ENCODE data around the gene RBBP5.

The RBBP5 gene

GRCh38 chr1:205068457-205069040, 53.2 kb downstream of the RBBP5 start:
- no peak for DNase-seq (ENCODE audit: low spot score)
- no peak for TF ChIP-seq CTCF (IDR thresholded peaks at IDR 0.05; ENCODE audit: extremely low read depth, insufficient read depth, missing control alignments)
- in situ Hi-C loops (cut with MboI; ENCODE audit: low pct_unique_long_range_greater_than_20kb, low sequenced_read_pairs, unreplicated experiment): loop anchor here (10.0 kb wide), 1 partner anchor 74 kb away; no protein-coding TSS in a partner anchor

- no peak for TF ChIP-seq CTCF (IDR thresholded peaks at IDR 0.05; ENCODE audit: extremely low read depth, insufficient read depth, missing control alignments)
- in situ Hi-C loops (cut with MboI; ENCODE audit: low pct_unique_long_range_greater_than_20kb, low sequenced_read_pairs, unreplicated experiment): loop anchor here (10.0 kb wide), 1 partner anchor 73 kb away; no protein-coding TSS in a partner anchor
- no peak for DNase-seq (ENCODE audit: low spot score)
These were observed 53.8 kb downstream of the RBBP5 start for GRCh38 chr1:205068001-205068400.

- TF ChIP-seq CTCF (IDR thresholded peaks at IDR 0.05; ENCODE audit: extremely low read depth, insufficient read depth, missing control alignments): no peak
- no peak for DNase-seq (ENCODE audit: low spot score)
- in situ Hi-C loops (cut with MboI; ENCODE audit: low pct_unique_long_range_greater_than_20kb, low sequenced_read_pairs, unreplicated experiment): loop anchor here (10.0 kb wide), 1 partner anchor 72 kb away; no protein-coding TSS in a partner anchor
These were observed 54.7 kb downstream of the RBBP5 start for GRCh38 chr1:205067031-205067430.

- no peak for TF ChIP-seq CTCF (IDR thresholded peaks at IDR 0.05; ENCODE audit: extremely low read depth, insufficient read depth, missing control alignments)
- in situ Hi-C loops (cut with MboI; ENCODE audit: low pct_unique_long_range_greater_than_20kb, low sequenced_read_pairs, unreplicated experiment): loop anchor here (10.0 kb wide), 1 partner anchor 71 kb away; no protein-coding TSS in a partner anchor
- no peak for DNase-seq (ENCODE audit: low spot score)
These were observed 55.5 kb downstream of the RBBP5 start for GRCh38 chr1:205066141-205066818.

- in situ Hi-C loops (cut with MboI; ENCODE audit: low pct_unique_long_range_greater_than_20kb, low sequenced_read_pairs, unreplicated experiment): loop anchor here (10.0 kb wide), 1 partner anchor 71 kb away; no protein-coding TSS in a partner anchor
- no peak for DNase-seq (ENCODE audit: low spot score)
- no peak for TF ChIP-seq CTCF (IDR thresholded peaks at IDR 0.05; ENCODE audit: extremely low read depth, insufficient read depth, missing control alignments)
These were observed 56.1 kb downstream of the RBBP5 start for GRCh38 chr1:205065666-205066065.

DNA sequence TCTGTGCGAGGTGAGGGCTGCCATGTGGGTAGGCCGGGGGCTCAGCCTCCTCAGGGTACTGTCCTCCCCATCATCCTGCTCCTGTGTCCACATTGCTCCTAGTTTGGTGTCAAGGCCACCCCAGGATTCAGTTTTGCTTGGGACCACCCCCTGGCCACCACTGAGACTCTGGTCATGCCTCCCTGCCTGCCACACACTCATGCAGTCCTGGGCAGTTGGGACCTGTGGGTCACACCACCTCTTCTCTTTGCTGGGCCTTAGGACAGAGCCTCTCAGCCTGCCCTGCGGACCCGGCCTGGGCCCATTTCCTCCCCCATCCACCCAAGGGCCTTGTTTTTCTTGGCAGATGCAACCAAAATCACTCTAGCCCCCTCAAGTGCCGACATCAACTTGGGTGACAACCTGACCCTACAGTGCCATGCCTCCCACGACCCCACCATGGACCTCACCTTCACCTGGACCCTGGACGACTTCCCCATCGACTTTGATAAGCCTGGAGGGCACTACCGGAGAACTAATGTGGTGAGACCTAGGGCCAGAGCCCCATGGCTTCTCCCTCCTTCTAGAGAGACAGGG, 56.9 kb downstream of the RBBP5 start:
- TF ChIP-seq CTCF (IDR thresholded peaks at IDR 0.05; ENCODE audit: extremely low read depth, insufficient read depth, missing control alignments): no peak
- in situ Hi-C loops (cut with MboI; ENCODE audit: low pct_unique_long_range_greater_than_20kb, low sequenced_read_pairs, unreplicated experiment): loop anchor here (10.0 kb wide), 1 partner anchor 70 kb away; no protein-coding TSS in a partner anchor
- no peak for DNase-seq (ENCODE audit: low spot score)
